NCI-H1048 (cell line): ENCODE data around the gene DKKL1.

Experiments
- DNase-seq: peaks from one replicate; lab custom pipeline; 2025; lab: John Stamatoyannopoulos, UW

The DKKL1 gene

DNA sequence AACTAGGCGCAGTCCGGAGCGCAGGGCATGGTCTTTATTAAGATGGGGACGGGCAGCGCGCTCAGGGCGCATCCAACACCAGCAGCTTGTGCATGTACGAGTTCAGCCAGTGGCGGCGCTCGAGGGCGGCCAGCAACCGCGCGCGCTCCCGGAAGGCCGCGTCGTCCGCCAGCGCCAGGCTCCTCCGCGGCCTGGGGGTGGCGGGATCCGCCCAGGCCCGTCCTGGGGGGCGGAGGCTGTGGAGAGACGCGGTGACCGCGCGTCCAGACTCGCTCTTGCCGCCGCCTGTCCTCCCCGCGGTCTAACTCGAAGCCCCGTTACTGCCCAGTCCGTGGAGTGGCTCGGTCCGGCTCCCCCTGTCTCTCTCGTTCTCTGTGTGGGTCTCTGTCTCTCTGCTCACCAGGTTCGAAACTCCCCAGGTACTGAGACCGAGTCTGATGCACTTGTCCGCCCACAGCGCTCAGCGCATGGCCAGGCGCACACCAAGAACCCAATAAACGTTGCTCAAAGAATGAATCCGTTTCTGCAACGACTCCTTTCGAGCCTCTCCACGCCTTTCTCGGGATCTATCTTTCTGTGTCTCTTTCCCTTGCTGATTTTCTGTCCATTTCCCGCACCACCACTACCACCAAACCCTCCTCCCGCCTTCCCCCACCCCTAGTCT is 58.9 kb downstream of the DKKL1 start:
- DNase-seq: no peak

DNA sequence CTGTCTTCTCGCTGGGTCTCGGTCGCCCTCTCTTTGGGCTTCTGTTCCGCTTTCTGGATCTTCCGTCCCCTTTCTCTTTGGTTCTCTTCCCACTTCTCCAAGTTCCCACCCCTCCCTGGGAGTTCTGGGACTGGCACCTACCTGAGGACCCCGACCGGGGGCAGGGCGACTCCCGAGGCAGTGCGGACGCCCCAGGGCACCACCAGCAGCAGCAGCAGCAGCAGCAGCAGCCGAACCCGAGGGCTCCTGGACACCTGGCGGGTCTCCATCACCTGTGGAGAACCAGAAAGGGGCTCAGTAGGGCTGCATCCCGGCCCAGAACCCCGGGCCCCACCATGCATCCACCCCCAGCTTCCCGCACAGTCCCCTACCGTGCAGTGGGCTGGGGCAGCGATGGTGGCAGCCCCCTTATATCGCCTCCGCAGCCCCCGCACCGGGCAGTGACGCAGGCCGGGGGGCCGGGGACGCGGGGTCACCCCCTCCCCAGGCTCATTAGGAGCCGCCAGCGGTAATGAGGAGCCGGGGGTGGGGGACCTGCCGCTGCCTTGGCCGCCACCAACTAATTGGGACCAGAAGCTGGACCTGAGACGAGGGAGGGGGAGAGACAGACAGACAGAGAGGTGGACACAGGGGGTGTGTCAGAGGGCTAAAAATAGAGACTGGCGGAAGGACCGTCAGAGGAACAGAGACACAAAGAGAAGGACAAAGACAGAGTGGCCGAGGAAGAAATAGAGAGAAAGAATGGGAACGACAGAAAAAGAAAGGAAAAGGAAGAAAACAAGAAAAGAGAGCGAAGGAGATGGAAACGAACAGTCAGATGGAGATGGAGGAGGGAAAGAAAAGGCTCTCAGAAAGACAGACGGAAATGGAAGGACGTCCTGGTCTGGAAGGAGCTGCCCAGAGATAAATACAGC is 59.7 kb downstream of the DKKL1 start, which contains the start of gene PTH2:
TSS of gene PTH2 (minus strand) at position 371 of the 914 bp plus-strand sequence. CDS start at position 269, 102 bp downstream.
- DNase-seq: no peak

DNA sequence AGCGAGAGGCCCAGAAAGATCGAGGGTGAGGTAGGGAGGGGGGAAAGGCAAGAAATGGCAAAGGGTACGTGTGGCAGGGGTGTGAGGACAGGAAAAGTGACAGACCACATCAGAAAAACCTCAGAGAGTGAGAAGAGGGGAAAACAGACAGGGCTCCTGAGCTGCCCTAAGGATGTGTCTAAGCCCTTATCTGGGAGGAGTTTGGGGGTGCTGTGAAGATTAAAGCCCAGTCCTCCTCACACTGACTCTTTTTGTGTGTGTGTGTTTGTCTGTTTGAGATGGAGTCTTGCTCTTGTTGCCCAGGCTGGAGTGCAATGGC is 60.3 kb downstream of the DKKL1 start:
- DNase-seq: no peak
